ENCODE measurements around the gene GTF3C2.
A peak's percentile ranks its signal among the peaks of the same experiment; 100 is the strongest.
"Not testable (repeated sequence)": the region's sequence is repeated elsewhere in the genome, so short reads cannot be mapped to it uniquely, and the experiment has no call there.

GTF3C2 gene

DNA sequence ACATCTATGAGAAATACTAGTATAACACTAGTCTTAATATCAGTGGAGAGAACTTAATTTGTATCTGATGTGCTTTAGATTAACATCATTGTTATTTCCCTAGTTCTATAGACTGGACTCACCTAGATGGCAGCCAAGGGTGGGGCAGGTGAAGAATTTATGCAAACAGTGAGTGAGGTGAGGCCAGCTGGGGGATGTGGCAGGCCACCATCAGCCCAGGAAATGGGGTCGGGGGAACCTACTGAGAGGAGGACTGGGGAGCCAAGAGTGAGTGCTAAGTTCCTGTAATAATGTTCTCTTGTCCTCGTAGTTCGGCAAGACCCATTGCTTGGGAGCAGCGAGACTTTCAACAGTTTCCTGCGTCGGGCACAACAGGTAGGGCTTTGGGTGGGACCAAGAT is 16.4 kb upstream of the GTF3C2 start:
- DNase-seq (ENCODE audit: low read depth in 1 of 2, low spot score in 1 of 2), result no peak

DNA sequence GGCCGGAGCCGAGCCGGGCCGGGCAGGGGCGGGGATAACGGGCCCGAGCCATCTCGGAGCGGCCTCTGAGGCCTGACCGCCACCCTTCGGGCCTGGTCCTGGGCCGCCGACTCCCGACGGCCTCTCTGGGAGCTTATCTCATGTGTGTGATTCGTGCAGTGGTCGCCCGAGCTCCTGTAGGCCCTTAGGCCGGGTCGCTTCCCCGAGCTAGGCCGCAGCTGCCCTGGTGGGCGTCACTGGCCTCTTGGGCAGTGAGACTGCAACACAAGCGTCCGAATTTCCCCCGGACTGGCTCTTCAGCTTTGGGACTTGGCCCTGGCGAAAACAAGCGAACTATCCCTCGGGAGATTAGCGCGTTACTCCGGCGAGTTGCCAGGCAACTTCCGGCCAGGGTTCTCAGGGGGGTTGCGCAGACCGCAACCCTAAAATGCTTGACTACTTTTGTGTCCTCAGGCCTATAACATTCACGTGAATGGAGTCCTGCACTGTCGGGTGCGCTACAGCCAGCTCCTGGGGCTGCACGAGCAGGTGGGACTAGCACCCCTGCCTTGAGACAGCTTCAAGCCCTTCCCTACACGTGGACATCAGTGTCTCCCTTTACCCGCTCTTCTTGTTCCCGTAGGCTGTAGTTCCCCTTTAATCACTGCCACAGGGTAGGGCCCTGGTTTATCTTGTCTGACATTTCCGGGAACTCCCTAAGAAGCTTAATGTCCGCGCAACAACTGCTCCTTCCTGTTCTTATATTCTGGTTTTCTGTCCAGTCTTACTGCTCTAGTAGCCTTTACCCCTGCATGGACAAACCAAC is 14.5 kb upstream of the GTF3C2 start:
- no peak for DNase-seq (ENCODE audit: low read depth in 1 of 2, low spot score in 1 of 2)

DNA sequence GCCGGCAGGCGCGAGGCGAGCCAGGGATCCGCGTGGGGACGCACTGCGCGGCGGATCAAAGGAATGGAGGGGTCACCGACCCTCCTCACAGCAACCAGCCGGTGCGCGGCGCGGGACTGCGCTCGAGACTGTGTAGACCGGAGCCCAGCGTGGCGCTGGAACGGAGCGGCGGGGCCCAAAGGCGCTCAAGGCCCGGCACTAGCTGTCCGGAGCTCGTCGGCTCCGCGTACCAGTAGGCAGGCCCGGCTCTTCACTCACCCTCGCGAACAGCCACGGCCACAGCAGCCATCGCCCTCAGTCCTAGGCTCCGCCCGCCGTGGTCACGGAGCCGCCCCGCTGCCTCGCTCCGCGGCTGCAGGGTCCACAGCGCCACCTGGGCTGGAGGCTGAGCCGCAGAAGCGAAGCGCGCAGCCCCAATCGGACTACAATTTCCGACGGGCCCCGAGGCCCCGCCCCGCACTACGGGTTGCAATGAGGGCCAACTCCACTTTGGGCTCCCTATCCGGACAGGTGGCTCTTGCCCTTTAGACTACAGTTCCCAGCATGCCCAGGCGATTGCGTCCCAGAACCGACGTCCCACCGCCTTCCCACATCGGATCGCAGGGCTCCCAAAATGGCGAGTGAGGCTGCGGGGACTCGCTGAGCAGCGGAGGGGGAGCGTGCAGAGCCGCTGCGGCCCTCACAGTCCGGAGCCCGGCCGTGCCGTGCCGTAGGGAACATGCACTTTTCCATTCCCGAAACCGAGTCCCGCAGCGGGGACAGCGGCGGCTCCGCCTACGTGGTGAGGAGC is 13.7 kb upstream of the GTF3C2 start, which contains the start of the genes EIF2B4 and SNX17:
EIF2B4 (minus strand) TSS at position 313 of the 790 bp plus-strand sequence; CDS start at position 289, 24 bp downstream.
SNX17 (plus strand) TSS at position 591 of the 790 bp plus-strand sequence; CDS start at position 719, 128 bp downstream.
- DNase-seq (ENCODE audit: low read depth in 1 of 2, low spot score in 1 of 2), result peak; percentile 99

DNA sequence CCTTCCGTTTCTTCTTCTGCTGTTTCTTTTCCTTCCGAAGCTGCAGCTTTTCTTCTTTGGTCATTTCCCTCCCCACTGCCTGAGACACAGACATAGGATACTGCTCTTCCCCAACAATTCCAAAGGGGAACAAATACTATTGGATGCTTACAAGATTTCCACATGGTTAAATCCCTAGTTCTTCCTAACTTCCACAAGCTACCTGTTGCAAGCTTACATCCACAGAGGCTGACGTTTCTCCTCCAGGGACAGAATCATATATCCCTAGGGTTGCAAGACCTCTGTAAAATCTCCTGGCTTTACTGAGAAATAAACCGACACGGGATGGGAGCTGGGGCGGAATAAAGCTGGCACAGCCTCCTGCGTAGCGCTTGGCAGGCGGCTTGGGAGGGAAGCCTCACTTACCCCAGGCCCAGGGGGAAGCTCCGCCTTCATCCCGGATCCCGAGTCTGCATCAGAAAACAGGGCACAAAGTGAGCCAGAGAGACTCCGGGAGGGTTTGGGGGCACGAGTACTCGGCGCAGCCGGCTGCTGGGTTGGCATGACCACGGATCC is 13.0 kb upstream of the GTF3C2 start:
- DNase-seq (ENCODE audit: low read depth in 1 of 2, low spot score in 1 of 2), result no peak

DNA sequence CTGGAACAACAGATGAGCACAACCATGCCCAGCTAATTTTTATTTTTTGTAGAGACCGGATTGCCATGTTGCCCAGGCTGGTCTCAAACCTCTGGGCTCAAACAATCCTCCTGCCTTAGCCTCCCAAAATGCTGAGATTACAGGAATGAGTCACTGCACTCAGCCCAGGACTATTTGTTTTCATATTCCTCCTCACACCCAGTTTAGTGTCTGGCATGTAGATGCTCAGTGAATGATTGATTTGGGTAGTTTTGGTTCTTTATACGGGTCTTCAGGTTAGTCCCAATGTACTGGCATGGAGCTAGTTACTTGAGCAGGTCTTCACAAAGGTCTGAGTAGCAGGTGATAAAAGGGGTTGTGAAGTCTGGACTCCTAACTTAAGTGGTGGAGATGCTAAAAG is 7.4 kb upstream of the GTF3C2 start:
- DNase-seq (ENCODE audit: low read depth in 1 of 2, low spot score in 1 of 2), result no peak

DNA sequence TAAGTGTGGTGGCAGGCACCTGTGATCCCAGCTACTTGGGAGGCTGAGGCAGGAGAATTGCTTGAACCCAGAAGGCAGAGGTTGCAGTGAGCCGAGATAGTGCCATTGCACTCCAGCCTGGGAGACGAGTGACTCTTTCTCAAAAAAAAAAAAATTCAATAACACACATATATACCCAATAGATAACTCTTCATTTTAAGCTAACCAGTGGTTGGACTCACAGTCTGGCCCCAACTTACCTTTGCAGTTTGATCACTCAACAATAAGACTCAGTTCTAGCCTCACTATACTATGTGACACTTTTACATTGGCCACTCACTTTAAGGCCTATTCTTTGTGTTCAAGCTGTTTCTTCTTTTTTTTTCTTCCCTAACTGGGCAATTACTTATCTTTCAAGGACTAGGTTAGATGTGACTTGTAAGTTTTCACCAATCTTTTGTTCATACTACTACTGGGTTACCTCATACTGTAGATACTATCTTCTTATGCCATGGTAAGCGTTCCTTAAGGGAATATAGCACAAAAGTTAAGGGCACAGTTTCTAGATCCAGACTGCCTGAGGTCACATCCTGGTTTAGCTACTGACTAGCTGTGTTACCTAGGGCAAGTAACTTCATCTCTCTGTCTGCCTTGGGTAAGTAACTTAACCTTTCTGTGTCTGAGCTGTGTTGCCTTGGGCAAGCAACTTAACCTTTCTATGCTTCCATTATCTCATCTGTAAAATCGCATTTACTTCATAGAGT is 6.3 kb upstream of the GTF3C2 start:
- no peak for DNase-seq (ENCODE audit: low read depth in 1 of 2, low spot score in 1 of 2)

DNA sequence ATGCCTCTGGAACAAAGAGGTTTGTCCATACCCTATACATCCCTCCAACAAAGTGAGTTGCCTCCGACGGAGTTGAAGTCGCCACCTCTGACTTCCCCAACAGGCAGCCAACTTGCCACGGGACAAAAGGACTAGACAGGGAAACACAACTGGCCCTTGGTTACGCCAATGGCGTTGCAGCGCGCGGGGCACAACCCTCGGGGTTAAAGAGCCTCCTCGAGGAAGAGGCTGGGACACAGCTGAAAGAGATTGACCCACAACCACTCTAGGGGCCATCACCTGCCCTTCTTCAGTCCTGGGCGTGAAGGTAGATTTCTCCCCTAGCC is 545 bp downstream of the GTF3C2 start:
- peak in 1 of 2 donors; percentile 37 for DNase-seq (ENCODE audit: low read depth in 1 of 2, low spot score in 1 of 2)

DNA sequence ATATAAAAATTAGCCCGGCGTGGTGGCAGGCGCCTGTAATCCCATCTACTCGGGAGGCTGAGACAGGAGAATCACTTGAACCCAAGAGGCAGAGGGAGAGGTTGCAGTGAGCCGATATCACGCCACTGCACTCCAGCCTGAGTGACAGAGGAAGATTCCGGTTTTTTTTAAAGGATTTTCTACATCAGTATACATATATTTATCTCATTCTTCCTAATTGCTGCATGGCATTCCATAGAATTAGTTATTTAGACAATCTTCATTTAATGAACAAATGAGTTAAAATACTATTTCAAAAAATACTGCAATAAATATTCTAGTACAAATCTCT is 2.0 kb downstream of the GTF3C2 start:
- no peak for DNase-seq (ENCODE audit: low read depth in 1 of 2, low spot score in 1 of 2)

DNA sequence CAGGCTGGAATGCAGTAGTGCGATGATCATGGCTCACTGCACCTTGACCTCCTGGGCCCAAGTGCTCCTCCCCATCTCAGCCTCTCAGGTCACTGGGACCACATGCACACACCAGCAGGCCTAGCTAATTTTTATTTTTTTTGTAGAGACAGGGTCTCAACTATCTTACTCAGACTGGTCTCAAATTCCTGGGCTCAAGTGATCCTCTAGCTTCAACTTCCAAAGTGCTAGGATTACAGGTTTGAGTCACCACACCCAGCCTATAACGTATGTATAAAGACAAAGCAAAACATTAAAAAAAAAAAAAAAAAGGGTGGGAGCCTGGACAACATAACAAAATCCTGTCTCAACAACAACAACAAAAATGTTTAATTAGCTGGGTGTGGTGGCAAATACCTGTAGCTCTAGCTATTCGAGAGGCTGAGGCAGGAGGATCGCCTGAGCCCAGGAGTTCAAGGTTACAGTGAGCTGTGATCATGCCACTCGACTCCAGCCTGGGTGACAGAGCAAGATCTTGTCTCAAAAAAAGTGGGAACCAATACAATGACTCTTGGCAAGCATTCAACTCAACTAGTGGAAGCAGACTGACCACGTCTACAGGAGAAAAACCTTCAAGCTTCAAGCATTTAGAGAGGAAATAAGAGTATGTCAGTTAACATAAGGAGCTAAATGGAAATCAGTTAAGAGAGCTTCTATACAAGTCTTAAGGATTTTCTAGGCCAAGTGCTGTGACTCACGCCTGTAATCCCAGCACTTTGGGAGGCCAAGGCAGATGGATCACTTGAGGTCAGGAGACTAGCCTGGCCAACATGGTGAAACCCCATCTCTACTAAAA is 2.6 kb downstream of the GTF3C2 start:
- no peak for DNase-seq (ENCODE audit: low read depth in 1 of 2, low spot score in 1 of 2)

DNA sequence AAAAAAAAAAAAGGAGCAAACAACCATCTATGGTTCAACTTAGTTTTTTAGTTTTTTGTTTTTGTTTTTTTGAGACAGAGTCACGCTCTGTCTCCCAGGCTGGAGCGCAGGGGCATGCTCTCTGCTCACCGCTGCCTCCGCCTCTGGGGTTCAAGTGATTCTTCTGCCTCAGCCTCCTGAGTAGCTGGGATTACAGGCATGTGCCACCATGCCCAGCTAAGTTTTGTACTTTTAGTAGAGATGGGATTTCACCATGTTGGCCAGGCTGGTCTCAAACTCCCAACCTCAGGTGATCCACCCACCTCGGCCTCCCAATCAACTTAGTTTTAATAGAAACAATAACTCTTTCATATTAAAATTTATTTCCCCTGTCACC is 3.2 kb downstream of the GTF3C2 start:
- not testable (repeated sequence) for DNase-seq (ENCODE audit: low read depth in 1 of 2, low spot score in 1 of 2)

DNA sequence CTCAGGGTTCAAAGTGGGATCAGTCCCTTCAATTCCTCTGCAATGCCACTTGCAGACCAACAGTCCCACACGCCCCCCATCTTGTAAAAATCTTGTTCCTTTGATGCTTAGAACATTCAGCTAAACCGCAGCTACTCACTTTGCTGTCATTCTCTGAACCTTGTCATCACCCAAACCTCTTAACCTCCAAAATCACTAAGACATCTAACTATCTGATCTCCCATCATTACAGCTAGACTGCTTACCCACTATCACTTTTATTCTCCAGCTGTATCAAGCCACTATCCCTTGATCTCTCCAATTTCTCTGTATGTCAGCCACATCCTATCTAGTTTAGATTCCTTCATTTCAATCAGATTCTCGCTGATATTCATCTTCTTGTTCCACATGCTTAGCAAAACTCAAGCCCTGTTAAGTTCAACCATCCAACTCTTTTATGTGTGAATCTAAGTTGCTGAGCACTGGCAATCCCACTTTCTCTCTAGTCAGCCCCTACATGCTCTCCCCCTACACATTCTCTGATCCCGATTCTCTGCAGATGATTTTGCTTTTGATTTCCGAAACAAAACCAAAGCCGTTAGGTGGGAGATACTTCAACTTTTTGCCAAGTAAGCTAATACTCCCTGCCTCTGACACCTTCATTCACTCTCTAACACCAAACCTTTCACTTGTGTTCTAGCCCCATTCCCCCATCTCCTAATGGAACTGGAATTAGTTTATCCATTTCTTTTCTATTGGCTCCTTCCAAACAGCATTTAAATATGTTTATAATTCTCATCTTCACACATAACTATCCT is 4.6 kb downstream of the GTF3C2 start:
- no peak for DNase-seq (ENCODE audit: low read depth in 1 of 2, low spot score in 1 of 2)

DNA sequence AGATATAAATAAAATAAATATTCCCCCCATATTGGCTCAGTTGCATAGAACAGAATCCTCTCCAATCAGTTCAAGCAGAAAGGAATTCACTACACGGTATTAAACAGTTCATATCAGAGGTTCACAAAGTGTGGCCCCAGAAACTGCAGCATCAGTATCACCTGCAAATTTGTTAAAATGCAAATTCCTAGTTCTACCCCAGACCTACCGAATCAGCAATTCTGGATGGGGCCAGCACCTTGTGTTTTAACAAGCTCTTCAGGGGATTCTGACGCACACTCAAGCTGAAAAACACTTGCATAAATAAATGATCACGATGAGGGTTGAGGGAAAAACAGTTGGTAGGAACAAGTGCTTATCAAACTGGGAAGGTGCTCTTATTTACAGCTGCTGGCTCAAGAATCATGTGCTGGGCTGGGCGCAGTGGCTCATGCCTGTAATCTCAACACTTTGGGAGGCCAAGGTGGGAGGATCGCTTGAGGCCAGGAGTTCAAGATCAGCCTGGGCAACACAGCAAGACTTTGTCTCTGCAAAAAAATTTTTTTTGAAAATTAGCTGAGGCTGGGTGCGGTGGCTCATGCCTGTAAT is 6.4 kb downstream of the GTF3C2 start:
- no peak for DNase-seq (ENCODE audit: low read depth in 1 of 2, low spot score in 1 of 2)

DNA sequence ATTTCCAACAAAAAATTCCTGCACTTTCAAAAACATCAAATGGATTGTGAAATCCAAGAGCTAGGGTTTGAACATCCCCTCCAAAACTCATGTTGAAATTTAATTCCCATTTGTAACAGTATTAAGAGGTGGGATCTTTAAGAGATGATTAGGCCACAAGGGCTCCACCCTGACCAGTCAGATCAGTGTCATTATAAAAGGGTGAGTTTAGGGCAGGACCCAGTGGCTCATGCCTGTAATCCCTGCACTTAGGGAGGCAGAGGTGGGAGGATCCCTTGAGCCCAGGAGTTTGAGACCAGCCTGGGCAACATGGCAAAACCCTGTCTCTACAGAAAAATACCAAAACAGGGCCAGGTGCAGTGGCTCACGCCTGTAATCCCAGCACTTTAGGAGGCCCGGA is 8.9 kb downstream of the GTF3C2 start:
- DNase-seq (ENCODE audit: low read depth in 1 of 2, low spot score in 1 of 2), result no peak

DNA sequence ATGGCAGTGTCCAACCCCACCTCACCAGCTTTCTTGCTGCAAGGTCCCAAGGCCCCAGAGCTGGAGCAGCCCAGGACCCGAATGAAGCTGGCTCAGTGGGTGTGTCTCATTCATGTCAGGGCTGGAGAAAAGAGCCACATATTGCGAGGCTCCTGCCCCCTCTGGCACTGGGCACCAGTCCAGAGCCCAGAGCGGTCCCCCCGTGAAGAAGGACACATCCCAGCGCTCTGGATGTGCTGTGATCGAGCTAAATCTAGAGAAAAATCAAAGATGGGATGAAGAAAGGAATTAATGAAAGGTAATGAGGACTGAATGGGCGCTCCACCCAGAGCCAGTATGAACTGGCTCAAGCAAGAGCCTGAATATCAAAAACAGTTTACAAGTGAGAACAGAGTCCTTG is 20.4 kb downstream of the GTF3C2 start:
- DNase-seq (ENCODE audit: low read depth in 1 of 2, low spot score in 1 of 2), result no peak

DNA sequence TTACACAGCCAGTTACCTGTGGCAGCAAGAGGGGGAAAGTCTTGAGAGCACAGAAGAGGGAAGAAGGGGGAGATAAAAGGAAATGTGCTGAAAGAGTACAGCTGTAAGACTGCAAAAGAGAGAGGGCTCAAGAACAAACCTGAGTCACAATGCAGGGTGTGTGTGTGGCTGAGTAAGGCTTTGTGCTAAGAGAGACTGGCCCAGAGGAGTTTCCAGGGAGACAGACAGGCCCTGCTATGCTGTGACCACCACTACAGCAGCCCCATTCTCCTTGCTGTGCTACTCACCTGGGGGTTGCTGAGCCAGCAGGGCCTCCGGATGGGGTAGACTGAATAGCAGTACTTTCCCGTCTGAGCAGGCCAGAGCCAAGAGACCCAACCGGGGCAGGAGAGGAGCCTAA is 21.3 kb downstream of the GTF3C2 start:
- DNase-seq (ENCODE audit: low read depth in 1 of 2, low spot score in 1 of 2), result no peak

DNA sequence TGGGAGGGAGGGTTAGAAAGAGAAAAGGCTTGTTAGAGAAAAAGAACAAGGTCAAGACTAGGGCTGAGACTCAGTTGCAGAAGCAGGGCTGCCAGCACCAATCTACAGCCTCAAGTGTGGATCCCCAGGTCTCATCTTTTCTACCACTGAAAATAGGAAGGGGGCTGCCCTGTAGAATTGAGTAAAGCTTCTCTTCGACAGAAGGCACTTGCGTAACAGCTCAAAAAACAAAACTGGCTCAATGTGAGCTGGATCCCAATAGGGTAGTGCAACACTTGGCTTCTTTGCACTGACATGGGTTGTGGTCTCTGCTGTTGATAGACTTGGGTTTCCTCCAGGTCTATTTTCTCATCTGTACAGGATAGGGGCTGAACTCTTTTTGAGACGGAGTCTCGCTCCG is 31.8 kb downstream of the GTF3C2 start:
- DNase-seq (ENCODE audit: low read depth in 1 of 2, low spot score in 1 of 2), result no peak

DNA sequence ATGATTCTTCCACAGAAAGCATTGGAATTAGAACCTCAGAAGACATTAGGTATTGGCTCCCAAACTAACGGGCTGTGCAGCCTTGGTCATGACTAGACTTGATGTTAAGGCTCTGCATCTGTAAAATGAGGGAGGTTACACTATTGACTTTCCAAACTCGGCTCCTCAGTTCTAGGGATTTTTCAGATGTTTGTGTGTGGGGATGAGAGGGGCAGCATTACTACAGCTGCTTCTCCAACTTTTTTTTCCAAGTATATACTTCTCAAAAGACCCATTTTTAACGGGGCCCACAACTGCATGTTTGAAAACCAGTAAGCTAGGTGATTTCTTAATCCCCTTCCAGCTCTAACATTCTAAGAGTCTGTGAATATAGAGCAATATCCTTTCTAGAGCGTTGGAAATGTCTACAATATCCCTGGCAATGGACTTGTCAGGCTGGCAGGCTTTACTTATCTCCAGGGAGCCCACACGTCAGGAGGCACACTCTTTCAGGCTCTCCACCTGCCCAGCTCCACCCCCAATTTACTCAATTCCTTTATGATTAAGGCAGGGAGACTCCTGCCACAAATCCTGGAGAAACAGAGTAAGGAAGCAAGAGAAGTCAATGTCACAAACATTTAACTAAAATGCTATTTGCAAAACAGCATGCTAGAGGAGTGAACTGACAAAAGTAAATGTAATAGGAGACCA is 32.8 kb downstream of the GTF3C2 start:
- DNase-seq (ENCODE audit: low read depth in 1 of 2, low spot score in 1 of 2), result no peak

DNA sequence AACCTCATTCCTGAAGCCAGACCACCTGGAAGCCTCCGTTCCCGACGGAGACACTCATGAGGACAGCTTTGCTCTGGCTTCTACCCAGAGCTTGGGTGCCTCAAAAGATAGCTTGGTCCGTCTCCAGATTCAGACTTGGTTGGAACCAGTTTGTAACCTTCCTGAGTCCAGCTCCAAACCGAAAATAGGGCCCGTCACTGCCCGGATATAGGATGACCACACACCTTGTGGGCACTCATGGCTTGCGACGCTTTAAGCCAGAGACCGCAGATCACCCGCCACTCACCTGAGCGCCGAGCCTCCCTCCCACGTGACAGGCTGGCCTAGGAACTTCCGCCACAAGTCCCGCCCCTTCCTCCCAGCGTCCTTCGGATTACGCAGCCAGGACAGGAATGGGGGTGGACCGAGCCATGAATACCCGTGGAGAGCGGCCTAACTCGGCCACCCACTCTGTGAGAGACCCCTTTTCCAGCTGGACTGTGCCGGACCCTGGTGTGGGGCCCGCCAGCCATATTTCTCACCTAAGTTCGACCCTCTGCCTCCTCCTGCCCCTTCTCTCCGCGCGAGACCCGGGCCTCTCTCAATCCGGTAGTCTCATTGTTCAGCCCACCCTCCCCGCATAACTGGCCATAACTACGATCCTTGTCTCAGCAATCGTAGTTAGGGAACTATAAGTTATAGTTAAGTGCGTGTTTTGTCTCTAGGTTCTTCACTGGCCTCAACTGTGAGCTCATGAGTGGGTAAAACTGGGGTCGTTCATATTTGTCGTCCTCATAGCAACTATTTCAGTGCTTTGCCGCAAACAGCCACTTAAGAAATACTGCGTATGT is 33.6 kb downstream of the GTF3C2 start, which contains the start of gene MPV17:
MPV17 (minus strand) TSS at position 332 of the 830 bp plus-strand sequence. CDS start 580 bp downstream, outside the sequence.
- DNase-seq (ENCODE audit: low read depth in 1 of 2, low spot score in 1 of 2), result peak; percentile 67 to 77
